Measurements from ENCODE around the gene VWA8.

Gene VWA8

DNA sequence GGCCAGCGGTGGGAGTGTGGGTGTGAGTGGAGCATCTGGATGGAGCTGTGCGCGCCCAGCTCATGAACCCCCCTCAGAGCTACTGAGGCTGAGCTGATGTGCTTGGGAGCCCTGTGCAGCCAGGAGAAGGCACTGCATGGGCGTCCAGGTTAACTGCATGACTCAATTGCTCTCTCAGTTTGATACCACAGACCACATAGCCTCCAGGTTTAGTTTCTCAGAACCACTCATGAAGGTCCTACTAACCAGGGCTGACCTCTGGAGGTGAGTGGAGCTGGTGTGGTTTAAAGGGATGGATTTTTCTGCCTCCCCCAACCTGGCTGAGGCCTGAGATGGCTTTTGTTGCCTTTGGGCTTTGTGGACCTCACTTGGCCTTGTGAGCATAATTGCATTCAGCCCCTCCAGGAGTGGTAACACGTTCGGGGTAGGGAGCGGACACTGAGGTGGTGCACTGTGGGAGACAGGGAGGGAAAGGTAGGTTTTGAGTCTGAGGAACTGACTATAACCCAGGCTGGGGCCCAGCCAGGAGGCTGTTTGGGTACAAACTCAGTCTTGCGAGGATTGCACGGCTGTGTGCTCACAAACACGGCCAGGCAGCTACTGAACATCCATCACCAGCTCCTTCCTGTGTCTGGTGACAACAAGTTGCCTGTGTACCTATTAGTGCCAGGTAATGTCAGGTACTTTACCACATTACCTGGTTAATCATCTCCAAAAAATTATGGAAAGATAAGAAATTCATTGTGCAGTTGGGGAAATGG, 406.1 kb downstream of the VWA8 start:
- no peak for ATAC-seq (ENCODE audit: low read depth)
- Histone ChIP-seq H3K4me3 (ENCODE audit: severe bottlenecking) (no peak overlapping the region), H3K4me1 (ENCODE audit: insufficient read depth, poor library complexity, severe bottlenecking) (no peaks in the 10 kb centered on the region), H3K9me3 (ENCODE audit: severe bottlenecking) (no peaks in the 10 kb centered on the region), H3K36me3 (ENCODE audit: low read depth) (no peaks in the 10 kb centered on the region), H3K27me3 (ENCODE audit: insufficient read depth, poor library complexity, severe bottlenecking) (no peaks in the 10 kb centered on the region), H3K27ac (ENCODE audit: poor library complexity, severe bottlenecking) (no peak overlapping the region)
- DNase-seq (ENCODE audit: low spot score) = no peak
- TF ChIP-seq, protein P1, sequence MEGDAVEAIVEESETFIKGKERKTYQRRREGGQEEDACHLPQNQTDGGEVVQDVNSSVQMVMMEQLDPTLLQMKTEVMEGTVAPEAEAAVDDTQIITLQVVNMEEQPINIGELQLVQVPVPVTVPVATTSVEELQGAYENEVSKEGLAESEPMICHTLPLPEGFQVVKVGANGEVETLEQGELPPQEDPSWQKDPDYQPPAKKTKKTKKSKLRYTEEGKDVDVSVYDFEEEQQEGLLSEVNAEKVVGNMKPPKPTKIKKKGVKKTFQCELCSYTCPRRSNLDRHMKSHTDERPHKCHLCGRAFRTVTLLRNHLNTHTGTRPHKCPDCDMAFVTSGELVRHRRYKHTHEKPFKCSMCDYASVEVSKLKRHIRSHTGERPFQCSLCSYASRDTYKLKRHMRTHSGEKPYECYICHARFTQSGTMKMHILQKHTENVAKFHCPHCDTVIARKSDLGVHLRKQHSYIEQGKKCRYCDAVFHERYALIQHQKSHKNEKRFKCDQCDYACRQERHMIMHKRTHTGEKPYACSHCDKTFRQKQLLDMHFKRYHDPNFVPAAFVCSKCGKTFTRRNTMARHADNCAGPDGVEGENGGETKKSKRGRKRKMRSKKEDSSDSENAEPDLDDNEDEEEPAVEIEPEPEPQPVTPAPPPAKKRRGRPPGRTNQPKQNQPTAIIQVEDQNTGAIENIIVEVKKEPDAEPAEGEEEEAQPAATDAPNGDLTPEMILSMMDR (IDR thresholded peaks at IDR 0.05; ENCODE audit: poor library complexity, severe bottlenecking) = no peak

DNA sequence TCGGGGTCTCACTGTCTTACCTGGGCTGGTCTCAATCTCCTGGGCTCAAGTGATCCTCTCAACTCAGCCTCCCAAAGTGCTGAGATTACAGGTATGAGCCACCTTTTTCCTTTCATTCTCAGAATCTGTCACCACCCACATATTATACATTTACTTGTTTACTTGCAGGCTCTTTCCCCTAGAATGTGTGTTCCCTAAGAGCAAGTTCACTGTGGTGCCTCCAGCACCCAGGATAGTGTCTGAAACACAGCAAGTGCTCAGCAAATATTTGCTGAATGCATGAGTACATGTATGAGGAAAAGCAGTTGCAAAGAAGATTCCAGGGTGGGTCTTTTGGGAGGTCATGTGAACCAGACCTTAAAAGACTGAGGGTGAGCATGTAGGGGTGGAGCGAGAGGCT, 406.7 kb downstream of the VWA8 start:
- no peaks in the 10 kb centered on the region for H3K36me3 ChIP-seq (ENCODE audit: low read depth)
- no peak for ATAC-seq (ENCODE audit: low read depth)
- TF ChIP-seq, protein P1 (IDR thresholded peaks at IDR 0.05; ENCODE audit: poor library complexity, severe bottlenecking) = no peak
- no peaks in the 10 kb centered on the region for H3K4me1 ChIP-seq (ENCODE audit: insufficient read depth, poor library complexity, severe bottlenecking)
- H3K27ac ChIP-seq (ENCODE audit: poor library complexity, severe bottlenecking) = no peak overlapping the region
- no peaks in the 10 kb centered on the region for H3K9me3 ChIP-seq (ENCODE audit: severe bottlenecking)
- no peak overlapping the region for H3K4me3 ChIP-seq (ENCODE audit: severe bottlenecking)
- no peaks in the 10 kb centered on the region for H3K27me3 ChIP-seq (ENCODE audit: insufficient read depth, poor library complexity, severe bottlenecking)
- no peak for DNase-seq (ENCODE audit: low spot score)

GRCh38 chr13:41552031-41552430, 408.9 kb downstream of the VWA8 start:
- DNase-seq (ENCODE audit: low spot score) (no peak), ATAC-seq (ENCODE audit: low read depth) (no peak)
- no peak overlapping the region for H3K4me3 ChIP-seq (ENCODE audit: severe bottlenecking)
- TF ChIP-seq, protein P1 (IDR thresholded peaks at IDR 0.05; ENCODE audit: poor library complexity, severe bottlenecking) = no peak
- no peaks in the 10 kb centered on the region for H3K4me1 ChIP-seq (ENCODE audit: insufficient read depth, poor library complexity, severe bottlenecking)
- H3K36me3 ChIP-seq (ENCODE audit: low read depth) = no peaks in the 10 kb centered on the region
- no peaks in the 10 kb centered on the region for H3K9me3 ChIP-seq (ENCODE audit: severe bottlenecking)
- no peak overlapping the region for H3K27ac ChIP-seq (ENCODE audit: poor library complexity, severe bottlenecking)
- H3K27me3 ChIP-seq (ENCODE audit: insufficient read depth, poor library complexity, severe bottlenecking) = no peaks in the 10 kb centered on the region

DNA sequence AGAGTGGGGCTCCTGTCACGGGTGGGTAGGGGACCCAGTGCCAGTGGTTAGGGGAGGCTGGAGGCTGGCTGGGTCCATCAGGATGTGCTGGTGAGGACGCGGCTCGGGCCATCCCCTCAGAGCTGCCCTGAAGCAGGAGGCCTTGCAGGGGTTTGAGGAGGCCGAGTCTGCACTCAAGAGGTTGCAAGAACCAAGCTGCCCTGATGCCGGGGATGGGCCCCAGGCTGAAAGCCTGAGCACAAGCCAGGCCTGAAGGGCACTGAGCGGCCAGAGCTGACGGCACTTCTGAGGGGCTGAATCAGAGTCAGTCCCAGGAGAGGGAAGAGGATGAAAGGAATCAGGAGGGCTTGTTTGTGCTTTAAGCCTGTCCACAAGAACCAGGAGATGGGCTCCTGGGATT, 410.6 kb downstream of the VWA8 start:
- TF ChIP-seq, protein P1 (IDR thresholded peaks at IDR 0.05; ENCODE audit: poor library complexity, severe bottlenecking) = no peak
- Histone ChIP-seq H3K36me3 (ENCODE audit: low read depth) (no peaks in the 10 kb centered on the region), H3K27me3 (ENCODE audit: insufficient read depth, poor library complexity, severe bottlenecking) (no peaks in the 10 kb centered on the region), H3K27ac (ENCODE audit: poor library complexity, severe bottlenecking) (no peak overlapping the region), H3K4me1 (ENCODE audit: insufficient read depth, poor library complexity, severe bottlenecking) (no peaks in the 10 kb centered on the region), H3K4me3 (ENCODE audit: severe bottlenecking) (no peak overlapping the region), H3K9me3 (ENCODE audit: severe bottlenecking) (no peaks in the 10 kb centered on the region)
- ATAC-seq (ENCODE audit: low read depth) (no peak), DNase-seq (ENCODE audit: low spot score) (no peak)

DNA sequence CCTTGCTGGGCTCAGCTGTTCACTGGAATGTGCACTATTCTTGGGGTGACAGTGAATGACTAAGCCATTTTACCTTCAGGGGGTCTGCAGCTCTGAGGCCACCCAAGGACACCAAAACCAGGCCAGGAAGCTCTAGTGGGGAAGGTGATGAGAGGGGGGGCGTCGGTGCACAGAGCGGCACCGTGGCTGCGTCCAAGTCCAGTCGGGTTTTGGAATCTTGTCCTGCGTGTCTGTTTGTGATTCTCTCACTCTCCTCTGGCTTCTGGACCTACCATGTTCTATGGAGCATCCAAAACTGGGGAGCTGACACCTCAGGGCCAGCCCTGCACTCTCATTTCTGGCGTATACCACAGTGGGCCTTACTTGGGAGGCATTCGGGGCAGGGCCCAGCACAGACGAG, 411.4 kb downstream of the VWA8 start:
- Histone ChIP-seq H3K27ac (ENCODE audit: poor library complexity, severe bottlenecking) (no peak overlapping the region), H3K4me3 (ENCODE audit: severe bottlenecking) (no peak overlapping the region), H3K9me3 (ENCODE audit: severe bottlenecking) (no peaks in the 10 kb centered on the region), H3K27me3 (ENCODE audit: insufficient read depth, poor library complexity, severe bottlenecking) (no peaks in the 10 kb centered on the region), H3K4me1 (ENCODE audit: insufficient read depth, poor library complexity, severe bottlenecking) (no peaks in the 10 kb centered on the region), H3K36me3 (ENCODE audit: low read depth) (no peaks in the 10 kb centered on the region)
- ATAC-seq (ENCODE audit: low read depth) (no peak), DNase-seq (ENCODE audit: low spot score) (no peak)
- TF ChIP-seq, protein P1 (IDR thresholded peaks at IDR 0.05; ENCODE audit: poor library complexity, severe bottlenecking) = no peak
